ENCODE data around the gene SFMBT2. TPM values are rescaled to one million over a fixed set of nuclear protein-coding genes. Genes with fewer than 3 reads are reported as not detected.

SFMBT2 gene
- total and polyA plus RNA-seq, 10 of the 15 experiments (the other 5 are each of a cell fraction or from before 2014, with no cell fraction given), result 2.8 to 29.6 (median 15.1) TPM

DNA sequence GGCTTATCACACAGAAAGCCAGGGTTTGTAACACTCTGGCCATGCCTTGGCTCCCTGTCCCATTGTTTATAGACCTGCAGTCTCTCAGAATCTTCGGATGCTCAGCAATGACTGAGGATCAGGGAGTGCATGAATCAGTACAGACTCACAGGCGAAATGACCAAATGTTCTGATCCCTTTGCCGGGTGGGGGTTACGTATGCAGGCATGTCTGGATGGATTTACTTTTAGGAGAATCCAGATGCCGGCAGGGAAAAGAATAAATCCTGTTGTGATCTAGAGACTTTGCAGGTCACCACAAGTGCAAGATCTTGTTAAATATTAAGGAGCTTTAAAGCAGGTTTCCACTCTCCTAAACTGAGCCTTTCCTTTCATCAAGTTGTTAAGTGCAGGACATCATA lies 149.5 kb downstream of the SFMBT2 start:
- intact Hi-C loops (cut with micrococcal nuclease; ENCODE audit: unreplicated experiment) (loop anchor here (2.0 kb wide), 1 partner anchor 147 kb away; no protein-coding TSS in a partner anchor), in situ Hi-C loops (cut with MboI) (no loop called here)
- no peak overlapping the region for H3K27ac ChIP-seq (ENCODE audit: control insufficient read depth, insufficient read depth)
- ChIA-PET SMC1A (ENCODE audit: uncharacterized antibody, unreplicated experiment) (interaction anchor here (1.2 kb wide), 1 partner anchor 148 kb away, joined by 4 read pairs; no protein-coding TSS in a partner anchor), POLR2A (no interaction called here), RAD21 (ENCODE audit: unreplicated experiment) (no interaction called here), CTCF (interaction anchor here (0.8 to 1.4 kb wide), 3 partner anchors 27 to 264 kb away, joined by 3 to 6 read pairs (median 3); partner anchors contain the start of gene SFMBT2)
- no peak for TF ChIP-seq NR2C2 (IDR thresholded peaks at IDR 0.05; ENCODE audit: borderline replicate concordance, control insufficient read depth, insufficient read length, low read depth)
- TF ChIP-seq FOXM1 (IDR thresholded peaks at IDR 0.05; ENCODE audit: low read depth, low read length), result no peak
- no peak for TF ChIP-seq TCF12 (IDR thresholded peaks at IDR 0.05; ENCODE audit: low read depth, low read length)
- TF ChIP-seq HCFC1 (IDR thresholded peaks at IDR 0.05; ENCODE audit: low read length), result no peak
- TF ChIP-seq YY1 (IDR thresholded peaks at IDR 0.05; ENCODE audit: low read depth, low read length), result no peak
- TF ChIP-seq TCF7 (IDR thresholded peaks at IDR 0.05; ENCODE audit: borderline replicate concordance), result no peak
- TF ChIP-seq MTA2 (IDR thresholded peaks at IDR 0.05; ENCODE audit: low read depth), result no peak
- BruUV-seq (replicated peaks), result no TSS peak
- peaks cover 22% of the 10 kb centered on the region for H3K4me1 ChIP-seq (ENCODE audit: control insufficient read depth, insufficient read depth, low read length)
- H3K79me2 ChIP-seq (ENCODE audit: control insufficient read depth, insufficient read depth, low read length), result peaks cover 4% of the 10 kb centered on the region
- H3K27me3 ChIP-seq (replicated peaks in 1 of 2; ENCODE audit: control insufficient read depth in 2 of 2, insufficient read depth in 2 of 2, low read length in 1 of 2), result no peaks in the 10 kb centered on the region
- DNase-seq (ENCODE audit: low read depth, low spot score) (no peak), ATAC-seq (no peak), FAIRE-seq (no peak)
- no peak overlapping the region for H3K9ac ChIP-seq (ENCODE audit: control insufficient read depth, insufficient read depth, low read length)
- H3K36me3 ChIP-seq (ENCODE audit: control insufficient read depth in 2 of 2, insufficient read depth in 2 of 2, low read length in 1 of 2), result peaks cover 8 to 16% of the 10 kb centered on the region in 2 experiments
- H3K9me3 ChIP-seq (replicated peaks; ENCODE audit: control insufficient read depth, insufficient read depth, low read length), result no peaks in the 10 kb centered on the region
- H3K4me3 ChIP-seq, result no peak overlapping the region
- H4K20me1 ChIP-seq (ENCODE audit: control insufficient read depth, insufficient read depth), result no peaks in the 10 kb centered on the region; the same call in none of the 2 replicates
- 95% methylated on average over 5 of the region's 5 CpGs for whole genome bisulfite sequencing (ENCODE audit: insufficient coverage, insufficient replicate concordance, low lambda C conversion rate, missing lambda C conversion rate)
- H2AFZ ChIP-seq (ENCODE audit: control insufficient read depth, low read depth, low read length), result no peak overlapping the region
- no peak overlapping the region for H3K4me2 ChIP-seq (ENCODE audit: control insufficient read depth, insufficient read depth)

DNA sequence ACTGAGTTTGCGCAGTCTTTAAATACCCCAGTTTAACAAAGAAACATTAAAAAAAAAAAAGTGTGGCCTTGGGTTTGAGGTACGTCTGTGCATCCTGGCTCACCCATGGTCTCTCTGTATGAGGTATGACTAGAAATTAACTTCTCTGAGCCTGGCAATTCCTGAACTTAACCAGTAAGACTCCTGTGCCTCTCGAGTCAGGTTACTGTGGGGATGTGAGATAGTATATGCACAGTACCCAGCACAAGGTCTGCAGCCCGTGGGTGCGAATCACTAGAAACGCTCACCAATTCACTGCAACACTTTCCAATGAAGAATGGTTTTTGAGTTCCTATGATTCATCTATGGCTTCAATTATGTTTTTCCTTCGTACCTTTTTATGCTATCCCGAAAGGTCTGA lies 149.9 kb downstream of the SFMBT2 start:
- Histone ChIP-seq H3K4me3 (no peak overlapping the region), H2AFZ (ENCODE audit: control insufficient read depth, low read depth, low read length) (no peak overlapping the region), H3K4me2 (ENCODE audit: control insufficient read depth, insufficient read depth) (no peak overlapping the region), H3K36me3 (ENCODE audit: control insufficient read depth in 2 of 2, insufficient read depth in 2 of 2, low read length in 1 of 2) (peaks cover 7 to 16% of the 10 kb centered on the region in 2 experiments), H3K9me3 (replicated peaks; ENCODE audit: control insufficient read depth, insufficient read depth, low read length) (no peaks in the 10 kb centered on the region), H4K20me1 (ENCODE audit: control insufficient read depth, insufficient read depth) (no peaks in the 10 kb centered on the region; the same call in none of the 2 replicates), H3K79me2 (ENCODE audit: control insufficient read depth, insufficient read depth, low read length) (peaks cover 4% of the 10 kb centered on the region), H3K27me3 (replicated peaks in 1 of 2; ENCODE audit: control insufficient read depth in 2 of 2, insufficient read depth in 2 of 2, low read length in 1 of 2) (no peaks in the 10 kb centered on the region), H3K27ac (ENCODE audit: control insufficient read depth, insufficient read depth) (no peak overlapping the region), H3K9ac (ENCODE audit: control insufficient read depth, insufficient read depth, low read length) (no peak overlapping the region), H3K4me1 (ENCODE audit: control insufficient read depth, insufficient read depth, low read length) (peaks cover 22% of the 10 kb centered on the region)
- ChIA-PET POLR2A (no interaction called here), CTCF (interaction anchor here (0.8 to 1.4 kb wide), 3 partner anchors 28 to 264 kb away, joined by 3 to 6 read pairs (median 3); partner anchors contain the start of gene SFMBT2), SMC1A (ENCODE audit: uncharacterized antibody, unreplicated experiment) (no interaction called here), RAD21 (ENCODE audit: unreplicated experiment) (no interaction called here)
- ATAC-seq (no peak), FAIRE-seq (no peak), DNase-seq (ENCODE audit: low read depth, low spot score) (no peak)
- BruUV-seq (replicated peaks), result no TSS peak
- TF ChIP-seq MEF2A (IDR thresholded peaks at IDR 0.05; ENCODE audit: insufficient read depth, low read depth, low read length) (no peak), CHD1 (IDR thresholded peaks at IDR 0.05; ENCODE audit: low read depth, low read length) (no peak)
- WGBS (ENCODE audit: insufficient coverage, insufficient replicate concordance, low lambda C conversion rate, missing lambda C conversion rate), result 98% methylated on average over 8 of the region's 8 CpGs
- intact Hi-C loops (cut with micrococcal nuclease; ENCODE audit: unreplicated experiment), result loop anchor here (1.0 to 2.0 kb wide), 3 partner anchors 148 to 426 kb away; no protein-coding TSS in a partner anchor
- in situ Hi-C loops (cut with MboI), result no loop called here
